NCI-H226 (cell line): ENCODE data around the gene YWHAH.
A peak's percentile ranks its signal among the peaks of the same experiment; 100 is the strongest.

ENCODE experiments used
- DNase-seq: peaks from one replicate; pipeline ENCODE4 v3.0.0-alpha.2; 2015

The YWHAH gene

DNA sequence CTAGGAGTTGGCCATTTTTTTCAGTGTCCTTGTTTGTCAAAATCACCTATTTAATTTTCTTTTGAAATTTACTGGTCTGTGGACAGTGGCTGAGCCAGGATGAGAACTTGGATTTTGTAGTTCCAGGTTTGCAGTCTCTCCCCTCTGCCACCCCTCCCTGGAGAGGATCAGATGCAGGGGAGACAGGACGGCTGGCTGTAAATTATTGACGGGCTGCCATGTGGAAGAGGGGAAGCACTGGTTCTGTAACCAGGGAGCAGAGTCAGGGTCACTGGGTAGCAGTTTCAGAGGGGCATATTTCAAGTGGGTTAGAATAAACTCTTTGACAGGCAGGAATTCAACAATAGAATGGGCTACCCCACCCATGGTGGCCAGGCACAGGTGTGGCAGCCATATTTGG is 20.6 kb upstream of the YWHAH start:
- no peak for DNase-seq

DNA sequence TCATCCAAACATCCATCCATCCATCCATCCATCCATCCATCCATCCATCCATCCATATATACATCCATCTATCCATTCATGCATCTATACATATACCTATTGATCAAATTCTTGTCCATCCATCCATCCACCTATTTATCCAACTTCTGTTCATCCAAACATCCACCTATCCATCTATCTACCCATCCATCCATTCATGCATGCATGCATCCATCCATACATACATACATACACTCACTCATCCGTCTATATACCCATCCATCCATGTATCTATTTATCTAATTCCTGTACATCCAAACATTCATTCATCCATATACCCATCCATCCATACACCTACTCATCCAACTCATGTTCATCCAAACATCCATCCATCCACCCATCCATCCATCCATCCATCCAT is 19.3 kb upstream of the YWHAH start:
- no peak for DNase-seq

GRCh38 chr22:31926024-31926423 is 18.3 kb upstream of the YWHAH start:
- no peak for DNase-seq

- DNase-seq: no peak
Observed at GRCh38 chr22:31926969-31927368, 17.4 kb upstream of the YWHAH start.

DNA sequence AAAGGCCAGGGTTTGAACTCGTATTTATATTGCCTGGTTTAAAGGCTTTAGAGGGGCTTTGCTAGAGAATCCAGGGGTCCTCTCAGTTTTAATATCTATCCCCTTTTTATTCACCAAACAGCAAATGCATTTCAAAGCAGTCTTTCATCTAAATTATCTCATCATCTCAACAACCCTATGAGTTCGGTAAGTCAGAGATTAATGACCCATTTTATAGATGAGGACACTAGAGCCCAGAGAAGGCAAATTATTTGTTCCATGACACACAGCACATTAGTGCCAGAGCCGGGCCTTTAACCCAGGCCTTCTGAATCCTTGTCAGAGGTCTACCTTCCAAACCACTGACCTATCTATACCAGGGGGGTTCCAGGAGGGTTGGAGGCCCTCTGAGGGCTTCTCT is 16.8 kb upstream of the YWHAH start:
- DNase-seq: no peak

DNA sequence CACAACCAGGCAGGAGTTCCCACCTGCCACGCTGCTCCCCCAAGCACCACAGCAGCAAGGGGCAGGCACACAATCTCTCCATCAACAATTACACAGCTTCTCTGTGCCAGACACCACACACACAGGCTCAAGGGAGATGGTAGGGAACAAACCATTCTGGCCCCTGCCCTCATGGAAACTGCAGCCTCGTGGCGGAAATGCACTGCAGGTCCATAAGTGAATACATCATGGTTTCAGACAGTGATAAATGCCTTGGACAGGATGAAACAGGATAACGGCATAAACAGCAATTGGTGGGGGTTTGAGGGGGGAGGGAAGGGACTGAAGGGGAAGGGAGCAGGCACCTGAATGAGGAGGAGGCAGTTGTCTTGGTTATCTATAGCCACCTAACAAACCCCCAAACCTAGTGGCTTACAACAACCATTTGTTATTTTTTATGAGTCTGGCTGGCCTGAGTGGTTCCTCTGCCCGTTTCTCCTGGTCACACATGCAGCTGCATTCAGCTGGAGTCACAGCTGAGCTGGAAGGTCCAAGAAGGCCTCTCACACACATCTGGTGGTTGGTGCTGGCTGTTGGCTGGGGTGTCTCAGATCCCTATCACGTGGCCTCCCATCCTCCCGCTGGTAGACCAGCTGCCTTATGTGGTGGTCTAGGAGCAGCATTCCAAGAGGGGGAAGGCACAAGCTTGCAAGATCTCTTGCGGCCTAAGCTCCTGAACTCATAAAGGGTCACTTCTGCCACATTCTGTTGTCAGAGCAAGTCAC is 15.0 kb upstream of the YWHAH start:
- DNase-seq: no peak

DNA sequence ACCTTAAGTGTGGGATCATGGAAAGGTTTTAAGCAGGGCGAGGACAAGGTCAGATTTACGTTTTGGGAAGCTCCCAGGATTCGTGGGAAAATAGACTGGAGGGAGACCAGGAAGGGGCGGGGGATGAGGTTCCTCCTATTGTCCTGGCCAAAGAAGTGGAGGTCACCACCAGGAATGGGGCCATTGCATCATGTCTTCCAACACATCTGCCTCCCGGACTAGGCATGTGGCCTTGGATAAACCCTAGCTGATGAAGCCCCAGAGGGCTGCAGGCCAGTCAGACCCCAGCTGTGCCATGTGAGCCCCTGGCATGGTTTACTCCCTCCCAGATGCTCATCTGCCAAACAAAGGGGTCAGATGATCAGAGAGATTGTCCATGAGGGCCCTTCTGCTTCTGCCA is 11.5 kb upstream of the YWHAH start:
- DNase-seq: no peak

- DNase-seq: no peak
Observed at GRCh38 chr22:31933406-31933805, 10.9 kb upstream of the YWHAH start.

- no peak for DNase-seq
Observed at GRCh38 chr22:31933816-31934482, 10.4 kb upstream of the YWHAH start.

DNA sequence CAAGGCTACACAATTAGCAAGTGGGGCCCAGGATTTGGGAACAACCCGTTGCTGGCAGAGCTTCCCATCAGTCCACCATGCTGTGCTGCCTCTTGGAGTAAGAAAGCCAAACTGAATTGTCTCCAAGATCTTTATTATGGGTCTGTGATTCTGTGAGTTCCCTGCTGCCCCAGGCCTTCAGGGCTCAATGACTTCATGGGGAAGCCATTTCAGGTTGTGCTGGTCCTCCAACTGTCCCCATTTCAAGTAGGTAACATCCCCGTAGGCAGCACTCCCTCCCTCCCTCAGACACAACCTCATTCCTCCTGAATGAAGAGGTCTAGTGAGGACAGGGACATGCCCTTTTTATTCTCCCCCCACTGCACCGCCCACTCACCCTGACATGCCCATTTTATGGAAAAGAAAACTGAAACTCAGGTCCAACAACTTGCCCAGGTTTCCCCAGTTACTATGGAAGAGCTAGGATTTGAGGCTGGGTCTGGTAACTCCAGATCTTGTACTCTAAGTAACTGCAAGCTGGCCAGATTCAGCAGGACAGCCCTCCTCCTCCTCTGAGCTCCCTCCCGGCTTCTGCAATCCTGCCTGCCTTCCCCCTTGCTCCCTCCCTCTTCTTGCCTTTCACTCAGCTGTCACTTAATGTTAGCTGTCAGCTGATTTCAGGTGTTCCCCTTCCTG is 8.2 kb upstream of the YWHAH start:
- DNase-seq: no peak

GRCh38 chr22:31937341-31937740 is 7.0 kb upstream of the YWHAH start:
- DNase-seq: no peak

GRCh38 chr22:31938296-31938695 is 6.0 kb upstream of the YWHAH start:
- no peak for DNase-seq

DNA sequence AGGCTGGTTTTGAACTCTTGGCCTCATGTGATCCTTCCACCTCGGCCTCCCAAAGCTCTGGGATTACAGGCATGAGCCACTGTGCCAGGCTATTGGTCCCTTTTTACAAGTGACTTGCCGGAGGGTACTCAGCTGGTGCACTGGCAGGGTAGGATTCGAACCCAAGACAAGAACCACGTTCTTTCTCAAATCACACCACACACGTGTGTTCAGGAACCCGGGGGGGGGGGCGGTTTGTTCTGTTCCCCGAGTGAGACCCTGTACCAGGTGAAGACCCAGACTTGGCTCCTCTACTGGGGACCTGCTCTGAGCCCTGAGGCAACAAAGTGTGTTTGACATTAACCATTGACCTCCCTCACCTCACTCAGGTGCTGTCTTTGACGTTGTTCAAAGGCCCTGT is 3.8 kb upstream of the YWHAH start:
- no peak for DNase-seq

- DNase-seq: no peak
Observed at GRCh38 chr22:31942091-31942490, 2.2 kb upstream of the YWHAH start.

GRCh38 chr22:31943206-31943977 is 943 bp upstream of the YWHAH start:
- no peak for DNase-seq

DNA sequence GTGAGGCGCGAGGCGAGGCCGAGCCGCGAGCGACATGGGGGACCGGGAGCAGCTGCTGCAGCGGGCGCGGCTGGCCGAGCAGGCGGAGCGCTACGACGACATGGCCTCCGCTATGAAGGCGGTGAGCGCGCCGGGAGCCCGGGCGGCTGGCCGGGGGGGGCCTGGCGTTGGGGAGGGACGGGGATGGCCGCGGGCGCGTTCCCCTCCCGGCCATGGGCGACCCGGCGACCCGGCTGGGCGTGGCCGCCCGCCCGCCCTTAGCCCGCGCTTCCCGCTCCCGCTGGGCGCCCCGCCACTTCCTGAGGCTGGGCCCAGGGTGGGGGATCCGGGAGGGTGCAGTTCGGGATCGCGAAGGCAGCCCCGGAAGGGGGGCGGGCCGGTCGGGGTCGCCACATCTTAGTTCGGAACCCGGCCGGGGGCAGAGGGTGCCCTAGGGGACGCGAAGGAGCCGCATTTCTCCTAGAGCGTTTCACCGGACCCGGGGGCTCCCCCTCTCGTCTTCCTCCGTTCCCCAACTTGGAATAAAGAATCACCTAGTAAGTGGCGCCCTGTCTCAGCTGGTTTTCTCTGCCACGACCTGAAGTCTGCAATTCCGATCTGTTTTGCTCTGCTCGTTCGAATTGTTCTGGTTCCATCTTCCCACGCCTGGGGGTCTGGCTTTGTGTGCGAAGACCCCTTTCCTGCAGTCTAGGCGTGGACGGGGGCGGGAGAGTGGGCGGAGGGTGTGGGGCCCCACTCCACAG is 536 bp downstream of the YWHAH start:
- DNase-seq: peak; percentile 15

DNA sequence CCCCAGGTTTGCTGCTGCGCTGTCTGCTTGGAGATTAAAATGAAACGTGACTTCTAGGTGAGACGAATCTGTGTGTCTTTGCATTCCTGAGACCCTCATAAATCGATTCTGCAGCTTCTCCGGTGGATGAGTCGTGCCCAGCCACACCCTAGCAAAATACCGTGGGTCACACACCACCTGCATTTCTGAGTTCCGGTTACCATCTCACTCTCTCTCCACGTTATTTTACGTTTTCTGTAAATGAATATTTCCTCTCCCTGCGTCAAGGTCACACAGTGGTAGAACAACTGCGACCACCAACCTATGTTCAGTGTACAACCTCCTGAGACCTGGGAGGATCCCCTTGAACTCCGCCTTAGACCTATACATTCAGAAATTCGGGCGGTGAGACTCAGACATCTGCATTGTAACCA is 1.1 kb downstream of the YWHAH start:
- no peak for DNase-seq

- DNase-seq: no peak
Observed at GRCh38 chr22:31945971-31946680, 1.8 kb downstream of the YWHAH start.

GRCh38 chr22:31947296-31947695 is 3.0 kb downstream of the YWHAH start:
- no peak for DNase-seq

DNA sequence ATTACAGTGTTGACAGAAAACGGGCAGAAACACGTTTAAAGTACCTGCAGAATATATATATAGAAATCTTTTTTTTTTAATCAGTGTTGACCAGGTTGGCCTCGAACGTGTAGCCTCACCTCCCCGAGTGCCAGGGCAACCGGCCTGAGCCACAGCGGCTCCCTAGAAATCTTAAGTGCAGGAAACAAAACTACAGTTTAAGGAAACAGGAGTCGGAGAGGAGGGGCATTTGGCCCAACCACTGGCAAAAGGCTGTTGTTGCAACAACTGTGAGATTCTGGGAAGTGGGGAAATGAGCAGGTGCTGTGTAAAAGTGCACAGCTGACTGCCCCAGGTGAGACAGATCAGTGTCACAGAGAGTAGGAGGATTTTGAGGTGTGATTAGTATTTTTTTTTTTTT is 3.7 kb downstream of the YWHAH start:
- no peak for DNase-seq

DNA sequence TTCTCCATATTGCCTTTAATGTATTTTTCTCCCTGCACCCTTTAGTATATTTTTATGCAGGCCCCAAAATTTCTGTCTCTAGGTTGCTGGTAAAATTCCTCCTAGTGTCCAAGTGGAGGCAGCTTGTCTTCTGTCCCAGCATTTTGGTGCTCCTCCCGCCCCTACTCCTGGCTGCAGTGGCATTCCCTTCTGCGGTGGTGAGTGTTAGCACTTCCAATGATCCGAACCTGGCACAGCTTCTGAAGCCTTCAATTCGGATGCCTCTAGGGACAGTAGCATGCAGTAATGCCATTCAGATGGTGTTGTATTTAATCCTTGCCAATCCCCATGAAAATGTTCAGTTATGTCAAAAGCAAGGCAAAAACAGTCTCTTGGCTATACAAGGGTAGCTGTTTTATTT is 5.9 kb downstream of the YWHAH start:
- DNase-seq: no peak
